PC-3 (cell line): Measurements from ENCODE around the gene PCNT. TPM values are rescaled to one million over a fixed set of nuclear protein-coding genes. Genes with fewer than 3 reads are reported as not detected.

Experiments
- ATAC-seq: fragments of 200-7000 bp; cut with Tn5 transposase; 2 replicates; pipeline ENCODE4 v1.9.1; 2020; ENCODE audit warnings: mild to moderate bottlenecking, moderate library complexity
- BruUV-seq: library from RNA; stranded (reverse); fragments of 400-500 nt; replicated peaks from 2 replicates; lab custom pipeline; 2021; lab: Mats Ljungman, UMichigan
- CTCF ChIA-PET: fragments of 300-600 bp; sonication (Branson Sonifier 250); formaldehyde crosslinking; loops from one replicate; lab custom pipeline; 2022; ENCODE audit warnings: antibody characterized with exemption; lab: Charles Lee
- POLR2A ChIA-PET: fragments of 300-600 bp; sonication (Branson Sonifier 250); formaldehyde crosslinking; loops from one replicate; lab custom pipeline; 2022; ENCODE audit warnings: antibody characterized with exemption; ENCODE audit not compliant: unreplicated experiment; lab: Charles Lee
- DNase-seq: peaks from one replicate; pipeline ENCODE4 v3.0.0-alpha.2; 2015
- H2AFZ ChIP-seq: fragments of 300-600 bp; sonication (generic); 2 replicates; pipeline ENCODE4 v1.6.0; 2016; ENCODE audit warnings: antibody characterized with exemption, low read length
- H3F3A ChIP-seq: fragments of 300-600 bp; sonication (generic); one replicate; pipeline ENCODE4 v1.6.0; 2017; ENCODE audit warnings: antibody characterized with exemption, low read length, control low read depth, mild to moderate bottlenecking; ENCODE audit not compliant: unreplicated experiment
- H3K27ac ChIP-seq: fragments of 300-600 bp; sonication (generic); 2 replicates; pipeline ENCODE4 v1.5.1; 2016; ENCODE audit warnings: mild to moderate bottlenecking, low read length
- H3K27me3 ChIP-seq: fragments of 300-600 bp; sonication (generic); 2 replicates; pipeline ENCODE4 v1.6.1; 2016; ENCODE audit warnings: low read length, mixed read lengths
- H3K36me3 ChIP-seq: fragments of 300-600 bp; sonication (generic); 2 replicates; pipeline ENCODE4 v1.6.1; 2016; ENCODE audit warnings: low read depth, mixed run types, low read length, mixed read lengths
- H3K4me1 ChIP-seq: fragments of 300-600 bp; sonication (generic); 2 replicates; pipeline ENCODE4 v1.5.1; 2016; ENCODE audit warnings: low read length; ENCODE audit not compliant: insufficient read depth
- H3K4me2 ChIP-seq: fragments of 300-600 bp; sonication (generic); 2 replicates; pipeline ENCODE4 v1.6.0; 2016; ENCODE audit warnings: low read length
- H3K4me3 ChIP-seq: fragments of 300-600 bp; sonication (generic); 2 replicates; pipeline ENCODE4 v1.5.1; 2016; ENCODE audit warnings: mild to moderate bottlenecking, low read length, mixed read lengths
- H3K79me2 ChIP-seq: fragments of 300-600 bp; sonication (generic); 2 replicates; pipeline ENCODE4 v1.6.1; 2017; ENCODE audit warnings: low read length, mixed read lengths
- H3K9ac ChIP-seq: fragments of 300-600 bp; sonication (generic); 2 replicates; pipeline ENCODE4 v1.6.0; 2016; ENCODE audit warnings: mild to moderate bottlenecking, low read length
- H3K9me2 ChIP-seq: fragments of 300-600 bp; sonication (generic); replicated peaks from 2 replicates; pipeline ENCODE4 v1.6.1; 2016; ENCODE audit warnings: mixed run types, low read length, mixed read lengths
- H3K9me3 ChIP-seq: fragments of 300-600 bp; sonication (generic); 2 replicates; pipeline ENCODE4 v1.6.1; 2016; ENCODE audit warnings: low read length, mixed read lengths
- H4K20me1 ChIP-seq: fragments of 300-600 bp; sonication (generic); 2 replicates; pipeline ENCODE4 v1.6.1; 2016; ENCODE audit warnings: low read length, mixed read lengths
- CTCF ChIP-seq: fragments of 300-600 bp; sonication (generic); conservative IDR thresholded peaks from 2 replicates; pipeline ENCODE4 v1.5.1; 2017; ENCODE audit warnings: antibody characterized with exemption, low read depth, mild to moderate bottlenecking, low read length
- EZH2 ChIP-seq: fragments of 300-600 bp; sonication (generic); IDR thresholded peaks from one replicate; pipeline ENCODE4 v1.6.1; 2017; ENCODE audit warnings: antibody characterized with exemption, mild to moderate bottlenecking, low read length; ENCODE audit not compliant: unreplicated experiment
- EZH2phosphoT487 ChIP-seq: fragments of 300-600 bp; sonication (generic); IDR thresholded peaks from 2 replicates; pipeline ENCODE4 v1.6.1; 2018; ENCODE audit warnings: mild to moderate bottlenecking, antibody characterized with exemption, low read length, borderline replicate concordance
- intact Hi-C: fragments of 100-400 bp; cut with micrococcal nuclease; formaldehyde crosslinking; loops from 2 replicates; pipeline ENCODE4 v1.9.0; 2023
- total RNA-seq: library from RNA; depleted of rRNA; stranded (reverse); fragments of >200 nt; gene quantifications from 2 replicates; pipeline ENCODE4 v1.2.3, GENCODE V29; 2014

PCNT gene
- total RNA-seq, 1 experiment from 2014 or later: 51.4 TPM

- H3K9me3 ChIP-seq: no peaks in the 10 kb centered on the region
- H3K27me3 ChIP-seq: no peaks in the 10 kb centered on the region
- BruUV-seq: no TSS peak
- H3K36me3 ChIP-seq: peaks cover 42% of the 10 kb centered on the region
- H3K4me2 ChIP-seq: no peak overlapping the region
- no peak overlapping the region for H3K9ac ChIP-seq
- no peaks in the 10 kb centered on the region for H3K9me2 ChIP-seq
- TF ChIP-seq EZH2 (no peak), CTCF (no peak), EZH2phosphoT487 (no peak)
- no peaks in the 10 kb centered on the region for H4K20me1 ChIP-seq
- no peaks in the 10 kb centered on the region for H3K79me2 ChIP-seq
- ChIA-PET POLR2A (no interaction called here), CTCF (no interaction called here)
- intact Hi-C loops: no loop called here
- no peaks in the 10 kb centered on the region for H3K4me1 ChIP-seq
- H3F3A ChIP-seq: no peaks in the 10 kb centered on the region
- no peak overlapping the region for H3K27ac ChIP-seq
- no peak overlapping the region for H3K4me3 ChIP-seq
- no peak overlapping the region for H2AFZ ChIP-seq
- DNase-seq: no peak
- no peak for ATAC-seq
These were observed 113.1 kb downstream of the PCNT start for GRCh38 chr21:46437096-46437498.

GRCh38 chr21:46437511-46437910, 113.6 kb downstream of the PCNT start:
- no peak for ATAC-seq
- H3K9me3 ChIP-seq: no peaks in the 10 kb centered on the region
- DNase-seq: no peak
- no peaks in the 10 kb centered on the region for H3K9me2 ChIP-seq
- H4K20me1 ChIP-seq: no peaks in the 10 kb centered on the region
- H3K27me3 ChIP-seq: no peaks in the 10 kb centered on the region
- ChIA-PET CTCF (no interaction called here), POLR2A (no interaction called here)
- intact Hi-C loops: no loop called here
- TF ChIP-seq EZH2: no peak
- TF ChIP-seq CTCF: no peak
- no peak for TF ChIP-seq EZH2phosphoT487
- H3K4me1 ChIP-seq: no peaks in the 10 kb centered on the region
- H3K4me2 ChIP-seq: no peak overlapping the region
- H3K36me3 ChIP-seq: peaks cover 43% of the 10 kb centered on the region
- H3K79me2 ChIP-seq: no peaks in the 10 kb centered on the region
- no peak overlapping the region for H3K9ac ChIP-seq
- BruUV-seq: no TSS peak
- H3K27ac ChIP-seq: no peak overlapping the region
- H2AFZ ChIP-seq: no peak overlapping the region
- H3K4me3 ChIP-seq: no peak overlapping the region
- H3F3A ChIP-seq: no peaks in the 10 kb centered on the region

GRCh38 chr21:46438241-46438640, 114.3 kb downstream of the PCNT start:
- Histone ChIP-seq H4K20me1 (no peaks in the 10 kb centered on the region), H3K9ac (no peak overlapping the region), H3K79me2 (no peaks in the 10 kb centered on the region), H3K27ac (no peak overlapping the region), H3K36me3 (peaks cover 48% of the 10 kb centered on the region), H3K27me3 (no peaks in the 10 kb centered on the region), H3K9me2 (no peaks in the 10 kb centered on the region), H3K4me1 (no peaks in the 10 kb centered on the region), H2AFZ (no peak overlapping the region), H3K4me3 (no peak overlapping the region), H3K9me3 (no peaks in the 10 kb centered on the region), H3F3A (no peaks in the 10 kb centered on the region), H3K4me2 (no peak overlapping the region)
- DNase-seq: no peak
- no peak for ATAC-seq
- intact Hi-C loops: no loop called here
- no TSS peak for BruUV-seq
- ChIA-PET POLR2A (no interaction called here), CTCF (no interaction called here)
- TF ChIP-seq CTCF (no peak), EZH2phosphoT487 (no peak), EZH2 (no peak)
